H9 (cell line): ENCODE measurements around the gene FLACC1. TPM values are rescaled to one million over a fixed set of nuclear protein-coding genes. Genes with fewer than 3 reads are reported as not detected.

Source experiments
- DNase-seq: peaks from one replicate; pipeline ENCODE4 v3.0.0-alpha.2; 2017
- H2AFZ ChIP-seq: one replicate; pipeline ENCODE4 v1.6.1; 2013; ENCODE audit warnings: mild to moderate bottlenecking, low read length, control low read depth, moderate library complexity
- H2AK5ac ChIP-seq: 2 replicates; pipeline ENCODE4 v1.6.1; 2013; ENCODE audit warnings: low read length, control low read depth, mixed read lengths; ENCODE audit not compliant: insufficient read length
- H2BK120ac ChIP-seq: one replicate; pipeline ENCODE4 v1.6.1; 2013; ENCODE audit warnings: low read depth, mild to moderate bottlenecking, low read length, control low read depth, inconsistent platforms; ENCODE audit not compliant: poor library complexity, severe bottlenecking
- H2BK12ac ChIP-seq: 2 replicates; pipeline ENCODE4 v1.6.1; 2013; ENCODE audit warnings: low read length, control low read depth, mixed read lengths, low read depth; ENCODE audit not compliant: insufficient read length
- H2BK15ac ChIP-seq: 2 replicates; pipeline ENCODE4 v1.6.1; 2013; ENCODE audit warnings: low read depth, low read length, control low read depth
- H2BK20ac ChIP-seq: one replicate; pipeline ENCODE4 v1.6.1; 2013; ENCODE audit warnings: low read depth, mild to moderate bottlenecking, low read length, control low read depth, inconsistent platforms; ENCODE audit not compliant: poor library complexity, severe bottlenecking
- H2BK5ac ChIP-seq: 2 replicates; pipeline ENCODE4 v1.6.1; 2013; ENCODE audit warnings: low read length, control low read depth, mixed read lengths; ENCODE audit not compliant: insufficient read length
- H3K14ac ChIP-seq: 2 replicates; pipeline ENCODE4 v1.6.1; 2013; ENCODE audit warnings: low read length, control low read depth; ENCODE audit not compliant: insufficient read depth
- H3K18ac ChIP-seq: 2 replicates; pipeline ENCODE4 v1.6.1; 2013; ENCODE audit warnings: low read depth, mild to moderate bottlenecking, mixed read lengths, low read length, control low read depth; ENCODE audit not compliant: insufficient read length
- H3K23ac ChIP-seq: 2 replicates; pipeline ENCODE4 v1.6.1; 2013; ENCODE audit warnings: low read length, control low read depth, mixed read lengths, low read depth; ENCODE audit not compliant: insufficient read length
- H3K23me2 ChIP-seq: 2 replicates; pipeline ENCODE4 v1.6.1; 2013; ENCODE audit warnings: low read depth, mild to moderate bottlenecking, mixed read lengths, low read length, control low read depth; ENCODE audit not compliant: insufficient read length, poor library complexity, severe bottlenecking
- H3K27ac ChIP-seq: 2 replicates; pipeline ENCODE4 v1.5.1; 2013; ENCODE audit warnings: low read length, control low read depth, mixed read lengths, low read depth; ENCODE audit not compliant: insufficient read length
- H3K27me3 ChIP-seq: 2 replicates; pipeline ENCODE4 v1.6.1; 2013; ENCODE audit warnings: low read length, control low read depth, inconsistent platforms; ENCODE audit not compliant: insufficient read depth
- H3K4ac ChIP-seq: 2 replicates; pipeline ENCODE4 v1.6.1; 2013; ENCODE audit warnings: low read depth, mild to moderate bottlenecking, control low read depth, inconsistent platforms, low read length, moderate library complexity
- H3K4me1 ChIP-seq: 2 replicates; pipeline ENCODE4 v1.6.1; 2013; ENCODE audit warnings: low read length, control low read depth, inconsistent platforms; ENCODE audit not compliant: insufficient read depth
- H3K4me2 ChIP-seq: 2 replicates; pipeline ENCODE4 v1.6.1; 2013; ENCODE audit warnings: low read length, control low read depth, mixed read lengths; ENCODE audit not compliant: insufficient read length, insufficient read depth
- H3K56ac ChIP-seq: 2 replicates; pipeline ENCODE4 v1.6.1; 2013; ENCODE audit warnings: low read depth, mild to moderate bottlenecking, mixed read lengths, low read length, control low read depth; ENCODE audit not compliant: insufficient read length
- H3K79me1 ChIP-seq: 2 replicates; pipeline ENCODE4 v1.6.1; 2013; ENCODE audit warnings: low read depth, mild to moderate bottlenecking, moderate library complexity, low read length, control low read depth, inconsistent platforms; ENCODE audit not compliant: insufficient read depth, poor library complexity, severe bottlenecking
- H3K79me2 ChIP-seq: 2 replicates; pipeline ENCODE4 v1.6.1; 2013; ENCODE audit warnings: low read length, control low read depth, inconsistent platforms; ENCODE audit not compliant: insufficient read depth
- H3K9ac ChIP-seq: 2 replicates; pipeline ENCODE4 v1.6.1; 2013; ENCODE audit warnings: low read length, control low read depth, mixed read lengths; ENCODE audit not compliant: insufficient read length; ENCODE audit errors: extremely low read depth
- H3K9me3 ChIP-seq: one replicate; pipeline ENCODE4 v1.6.1; 2013; ENCODE audit warnings: low read depth, low read length, inconsistent platforms; ENCODE audit not compliant: control insufficient read depth
- H3T11ph ChIP-seq: one replicate; pipeline ENCODE4 v1.6.1; 2013; ENCODE audit warnings: mild to moderate bottlenecking, low read length, control low read depth, inconsistent platforms
- H4K20me1 ChIP-seq: one replicate; pipeline ENCODE4 v1.6.1; 2013; ENCODE audit not compliant: control insufficient read depth, insufficient read length, insufficient read depth
- H4K5ac ChIP-seq: 2 replicates; pipeline ENCODE4 v1.6.1; 2013; ENCODE audit warnings: low read depth, mild to moderate bottlenecking, mixed read lengths, low read length, control low read depth; ENCODE audit not compliant: insufficient read length
- H4K8ac ChIP-seq: replicated peaks from 2 replicates; pipeline ENCODE4 v1.6.1; 2013; ENCODE audit warnings: low read length, control low read depth, mixed read lengths, low read depth; ENCODE audit not compliant: insufficient read length
- H4K91ac ChIP-seq: 2 replicates; pipeline ENCODE4 v1.6.1; 2013; ENCODE audit warnings: low read depth, mild to moderate bottlenecking, moderate library complexity, mixed read lengths, low read length, control low read depth; ENCODE audit not compliant: insufficient read length
- H3K27ac Mint-ChIP-seq, 3 experiments: 2 replicates in 2 of 3; 3 replicates in 1 of 3; pipeline ENCODE4 v1.8.0; 2020 to 2021; ENCODE audit warnings: mixed read lengths in 3 of 3, mild to moderate bottlenecking in 1 of 3, moderate library complexity in 1 of 3
- H3K27me3 Mint-ChIP-seq: 2 replicates; pipeline ENCODE4 v1.8.0; 2021; ENCODE audit warnings: low read depth, mild to moderate bottlenecking, moderate library complexity, mixed read lengths
- H3K36me3 Mint-ChIP-seq, 3 experiments: 2 replicates in 2 of 3; 3 replicates in 1 of 3; pipeline ENCODE4 v1.8.0; 2020 to 2021; ENCODE audit warnings: low read depth in 3 of 3, mixed read lengths in 3 of 3; ENCODE audit not compliant: insufficient read depth in 1 of 3
- H3K4me1 Mint-ChIP-seq, 2 experiments: 2 replicates each; pipeline ENCODE4 v1.8.0; 2020; ENCODE audit warnings: mixed read lengths in 2 of 2
- H3K4me3 Mint-ChIP-seq, 2 experiments: 2 replicates in 1 of 2; 3 replicates in 1 of 2; pipeline ENCODE4 v1.8.0; 2020 to 2021; ENCODE audit warnings: mild to moderate bottlenecking in 2 of 2, mixed read lengths in 2 of 2, moderate library complexity in 1 of 2
- H3K9me3 Mint-ChIP-seq, 2 experiments: 2 replicates in 1 of 2; 3 replicates in 1 of 2; pipeline ENCODE4 v1.8.0; 2020; ENCODE audit warnings: mild to moderate bottlenecking in 2 of 2, mixed read lengths in 2 of 2, moderate library complexity in 1 of 2
- CTCF ChIP-seq: fragments of 200-600 bp; sonication (generic); conservative IDR thresholded peaks from 3 replicates; pipeline ENCODE4 v1.8.0; 2021; ENCODE audit warnings: antibody characterized with exemption, mild to moderate bottlenecking
- WGBS: extraction: QIAGEN DNeasy Blood & Tissue Kit; methylation state at CpG from one replicate; pipeline ENCODE4 v1.1.7; 2013; ENCODE audit warnings: missing lambda C conversion rate, low lambda C conversion rate, mixed read lengths; ENCODE audit not compliant: insufficient read length; ENCODE audit errors: extremely low coverage; 5-methylcytosine and 5-hydroxymethylcytosine counted together
- total RNA-seq: library from RNA; stranded (reverse); gene quantifications from 2 replicates; pipeline ENCODE4 v1.2.1, GENCODE V29; 2021

FLACC1 gene
- total RNA-seq, 1 experiment from 2014 or later, result 0.42 TPM

GRCh38 chr2:201254081-201254730 is 102.9 kb downstream of the FLACC1 start:
- Histone ChIP-seq H3K9ac (no peak overlapping the region), H2BK15ac (no peak overlapping the region), H3K14ac (no peak overlapping the region), H4K8ac (no peak overlapping the region), H2BK20ac (no peak overlapping the region), H3T11ph (peak overlapping the region; percentile 8), H3K23me2 (no peaks in the 10 kb centered on the region), H2BK5ac (peak overlapping the region; percentile 16), H3K79me1 (no peaks in the 10 kb centered on the region), H3K4me2 (no peak overlapping the region), H4K91ac (no peak overlapping the region), H2BK12ac (peak overlapping the region; percentile 47), H3K4ac (no peak overlapping the region), H2BK120ac (no peak overlapping the region), H4K5ac (peak overlapping the region; percentile 25), H3K23ac (no peak overlapping the region), H2AK5ac (no peak overlapping the region), H3K27me3 (no peaks in the 10 kb centered on the region), H3K18ac (peak overlapping the region; percentile 63), H3K56ac (no peak overlapping the region), H2AFZ (peak overlapping the region; percentile 73), H3K79me2 (no peaks in the 10 kb centered on the region), H3K4me1 (peaks cover 11% of the 10 kb centered on the region), H4K20me1 (no peaks in the 10 kb centered on the region), H3K27ac (no peak overlapping the region), H3K9me3 (no peaks in the 10 kb centered on the region)
- H3K27ac Mint-ChIP-seq, result peak overlapping the region in 2 of 3 experiments; percentile 22 to 40; a peak in 3 of 7 replicates
- TF ChIP-seq CTCF, result no peak
- H3K4me3 Mint-ChIP-seq, result no peak overlapping the region
- peaks cover 25 to 28% of the 10 kb centered on the region in 2 experiments for H3K4me1 Mint-ChIP-seq
- WGBS, result no CpG with 5 or more reads among the region's 5 CpGs
- peaks cover 0 to 2% (median 0%) of the 10 kb centered on the region in 3 experiments; a peak in 2 of 7 replicates for H3K36me3 Mint-ChIP-seq
- H3K9me3 Mint-ChIP-seq, result peaks cover 2 to 3% of the 10 kb centered on the region in 2 experiments; a peak in 2 of 5 replicates
- DNase-seq, result peak; percentile 81
- no peaks in the 10 kb centered on the region; the same call in 1 of the 2 replicates for H3K27me3 Mint-ChIP-seq
